SK-N-SH (cell line): Measurements from ENCODE around the gene SERPINE2. TPM values are rescaled to one million over a fixed set of nuclear protein-coding genes. Genes with fewer than 3 reads are reported as not detected.

Experiments used
- CTCF ChIA-PET: fragments of 300-600, 350-600 bp; formaldehyde crosslinking; extraction: SDS; loops from one replicate; lab custom pipeline; 2021; lab: Yijun Ruan, JAX
- POLR2A ChIA-PET: fragments of 350-600 bp; sonication (Branson Sonifier 250); formaldehyde crosslinking; extraction: SDS; loops from one replicate; lab custom pipeline; 2020; ENCODE audit warnings: antibody characterized with exemption, inconsistent platforms; lab: Yijun Ruan, JAX
- DNase-seq: peaks from one replicate; pipeline ENCODE4 v3.0.0; 2012
- H2AFZ ChIP-seq: fragments of 200-600 bp; sonication (generic); 2 replicates; pipeline ENCODE4 v1.8.1; 2016; ENCODE audit warnings: antibody characterized with exemption, mild to moderate bottlenecking, low read depth
- H3F3A ChIP-seq: fragments of 200-600 bp; sonication (generic); replicated peaks from 2 replicates; pipeline ENCODE3; 2016; ENCODE audit warnings: antibody characterized with exemption, mild to moderate bottlenecking; ENCODE audit not compliant: insufficient read depth
- H3K27ac ChIP-seq, 2 experiments: fragments of 200-500 bp in 1 of 2; fragments of 200-600 bp in 1 of 2; sonication (Bioruptor generic) in 1 of 2; sonication (generic), shearing (Covaris generic) in 1 of 2; 2 replicates each; pipeline versions ENCODE4 v1.5.1 to v1.6.1; 2014 to 2016; ENCODE audit warnings: low read depth in 2 of 2, inconsistent platforms in 1 of 2, low read length in 1 of 2, mild to moderate bottlenecking in 1 of 2, mixed read lengths in 1 of 2
- H3K27me3 ChIP-seq: fragments of 200-600 bp; sonication (generic), shearing (Covaris generic); 2 replicates; pipeline ENCODE4 v1.6.1; 2016; ENCODE audit warnings: mixed run types; ENCODE audit not compliant: insufficient read depth
- H3K36me3 ChIP-seq, 2 experiments: fragments of 200-500 bp in 1 of 2; fragments of 200-600 bp in 1 of 2; sonication (Bioruptor generic) in 1 of 2; sonication (generic) in 1 of 2; replicated peaks in 1 of 2; 2 replicates each; pipeline versions ENCODE3 to v1.5.1; 2014 to 2016; ENCODE audit warnings: low read length in 1 of 2, mild to moderate bottlenecking in 1 of 2; ENCODE audit not compliant: insufficient read depth in 2 of 2, control insufficient read depth in 1 of 2
- H3K4me1 ChIP-seq, 2 experiments: fragments of 200-500 bp in 1 of 2; fragments of 200-600 bp in 1 of 2; sonication (Bioruptor generic) in 1 of 2; sonication (generic), shearing (Covaris generic) in 1 of 2; 2 replicates each; pipeline versions ENCODE4 v1.5.1 to v1.6.1; 2014 to 2016; ENCODE audit warnings: low read depth in 1 of 2, low read length in 1 of 2, mixed run types in 1 of 2; ENCODE audit not compliant: insufficient read depth in 2 of 2, control insufficient read depth in 1 of 2
- H3K4me2 ChIP-seq: fragments of 200-600 bp; sonication (generic), shearing (Covaris generic); 2 replicates; pipeline ENCODE4 v1.6.1; 2017; ENCODE audit warnings: mixed run types
- H3K4me3 ChIP-seq, 2 experiments: fragments of 200-500 bp in 1 of 2; fragments of 200-600 bp in 1 of 2; sonication (Bioruptor generic) in 1 of 2; sonication (generic), shearing (Covaris generic) in 1 of 2; 2 replicates each; pipeline versions ENCODE4 v1.5.1 to v1.8.1; 2014 to 2016; ENCODE audit warnings: low read depth in 2 of 2, inconsistent platforms in 1 of 2, low read length in 1 of 2, mild to moderate bottlenecking in 1 of 2, mixed read lengths in 1 of 2, moderate library complexity in 1 of 2
- H3K79me2 ChIP-seq: fragments of 200-600 bp; sonication (generic); 2 replicates; pipeline ENCODE4 v1.8.1; 2017; ENCODE audit warnings: mild to moderate bottlenecking; ENCODE audit not compliant: insufficient read depth
- H3K9ac ChIP-seq: fragments of 200-600 bp; sonication (generic); 2 replicates; pipeline ENCODE4 v1.6.1; 2017; ENCODE audit warnings: mixed run types
- H3K9me2 ChIP-seq: fragments of 200-600 bp; sonication (generic); 2 replicates; pipeline ENCODE4 v1.6.1; 2017; ENCODE audit warnings: mixed run types
- H3K9me3 ChIP-seq: fragments of 200-600 bp; sonication (generic); 2 replicates; pipeline ENCODE4 v1.6.1; 2017; ENCODE audit warnings: mixed run types, mild to moderate bottlenecking, moderate library complexity
- H4K20me1 ChIP-seq: fragments of 200-600 bp; sonication (generic); 2 replicates; pipeline ENCODE4 v1.6.1; 2017; ENCODE audit warnings: mild to moderate bottlenecking, mixed run types; ENCODE audit not compliant: insufficient read depth
- CTCF ChIP-seq: fragments of 200-600 bp; sonication (generic); IDR thresholded peaks from 2 replicates; pipeline ENCODE4 v1.6.1; 2017; ENCODE audit warnings: antibody characterized with exemption, mild to moderate bottlenecking, moderate library complexity
- ELF1 ChIP-seq: IDR thresholded peaks from 2 replicates; pipeline ENCODE4 v1.4.0; 2012
- EP300 ChIP-seq, 2 experiments: IDR thresholded peaks; 2 replicates each; pipeline versions ENCODE4 v1.4.0 to v1.6.1; 2012; ENCODE audit warnings: borderline replicate concordance in 1 of 2, low read depth in 1 of 2, low read length in 1 of 2
- GABPA ChIP-seq: IDR thresholded peaks from 2 replicates; pipeline ENCODE4 v1.4.0; 2012; ENCODE audit warnings: low read depth, mild to moderate bottlenecking
- GATA2 ChIP-seq: sonication (generic); formaldehyde crosslinking; IDR thresholded peaks from 2 replicates; pipeline ENCODE4 v1.5.0; 2020; ENCODE audit warnings: mild to moderate bottlenecking, missing genetic modification reagents
- JUND ChIP-seq: IDR thresholded peaks from 2 replicates; pipeline ENCODE4 v1.4.0; 2012
- MEF2A ChIP-seq: IDR thresholded peaks from 2 replicates; pipeline ENCODE4 v1.4.0; 2012; ENCODE audit warnings: low read depth, borderline replicate concordance
- NRF1 ChIP-seq: IDR thresholded peaks from 2 replicates; pipeline ENCODE4 v1.6.1; 2012; ENCODE audit warnings: low read depth, mild to moderate bottlenecking, low read length
- POLR2AphosphoS5 ChIP-seq: IDR thresholded peaks from 2 replicates; pipeline ENCODE4 v1.6.1; 2012; ENCODE audit warnings: low read depth, low read length
- RAD21 ChIP-seq: IDR thresholded peaks from 2 replicates; pipeline ENCODE4 v1.6.1; 2012; ENCODE audit warnings: mild to moderate bottlenecking, low read length
- RFX5 ChIP-seq: IDR thresholded peaks from 2 replicates; pipeline ENCODE4 v1.6.1; 2012; ENCODE audit warnings: mild to moderate bottlenecking, improper control_type of control experiment, low read length
- RXRA ChIP-seq: IDR thresholded peaks from 2 replicates; pipeline ENCODE4 v1.4.0; 2012; ENCODE audit warnings: low read depth, mild to moderate bottlenecking, borderline replicate concordance
- SMC3 ChIP-seq: IDR thresholded peaks from 2 replicates; pipeline ENCODE4 v1.6.1; 2012; ENCODE audit warnings: low read depth, low read length, improper control_type of control experiment
- TCF12 ChIP-seq: IDR thresholded peaks from 2 replicates; pipeline ENCODE4 v1.4.0; 2012
- USF2 ChIP-seq: fragments of 150-350 bp; IDR thresholded peaks from 2 replicates; pipeline ENCODE4 v1.6.1; 2017; ENCODE audit warnings: antibody characterized with exemption, low read length, low read depth, borderline replicate concordance
- YY1 ChIP-seq: IDR thresholded peaks from 2 replicates; pipeline ENCODE4 v1.4.0; 2012; ENCODE audit warnings: low read depth, mild to moderate bottlenecking
- WGBS: methylation state at CpG from one replicate; pipeline ENCODE4 v1.1.6; 2017; ENCODE audit warnings: low lambda C conversion rate; 5-methylcytosine and 5-hydroxymethylcytosine counted together
- polyA plus RNA-seq, 3 experiments: library from polyadenylated mRNA; depleted of rRNA; stranded (reverse); fragments of >200 nt; gene quantifications; 2 replicates each; pipeline ENCODE4 v1.2.3, GENCODE V29; 2012
- TF ChIP-seq, protein P1 (sequence below): IDR thresholded peaks from 2 replicates; pipeline ENCODE4; 2012
- TF ChIP-seq, protein P2 (sequence below): IDR thresholded peaks from 2 replicates; pipeline ENCODE4 v1.4.0; 2012; ENCODE audit warnings: low read depth, borderline replicate concordance
- TF ChIP-seq, protein P3 (sequence below): IDR thresholded peaks from 2 replicates; pipeline ENCODE4 v1.4.0; 2012; ENCODE audit warnings: low read depth
- TF ChIP-seq, protein P4 (sequence below): fragments of 150-350 bp; IDR thresholded peaks from 2 replicates; pipeline ENCODE4 v1.6.1; 2016; ENCODE audit warnings: mild to moderate bottlenecking, low read depth, low read length

SERPINE2 gene
- polyA plus RNA-seq, 1 of the 3 experiments (the other 2 are of a cell fraction), result 249 TPM

- TF ChIP-seq RAD21 (no peak), SMC3 (no peak), RXRA (no peak), TCF12 (no peak), GABPA (peak; percentile 97), CTCF (no peak), GATA2 (CRISPR knock-in tag) (no peak), YY1 (peak; percentile 97), USF2 (no peak), RFX5 (peak; percentile 43; the same call in 1 of the 2 replicates)
- TF ChIP-seq, protein P1, sequence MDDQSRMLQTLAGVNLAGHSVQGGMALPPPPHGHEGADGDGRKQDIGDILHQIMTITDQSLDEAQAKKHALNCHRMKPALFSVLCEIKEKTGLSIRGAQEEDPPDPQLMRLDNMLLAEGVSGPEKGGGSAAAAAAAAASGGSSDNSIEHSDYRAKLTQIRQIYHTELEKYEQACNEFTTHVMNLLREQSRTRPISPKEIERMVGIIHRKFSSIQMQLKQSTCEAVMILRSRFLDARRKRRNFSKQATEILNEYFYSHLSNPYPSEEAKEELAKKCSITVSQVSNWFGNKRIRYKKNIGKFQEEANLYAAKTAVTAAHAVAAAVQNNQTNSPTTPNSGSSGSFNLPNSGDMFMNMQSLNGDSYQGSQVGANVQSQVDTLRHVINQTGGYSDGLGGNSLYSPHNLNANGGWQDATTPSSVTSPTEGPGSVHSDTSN, result peak; percentile 56
- TF ChIP-seq, protein P2, sequence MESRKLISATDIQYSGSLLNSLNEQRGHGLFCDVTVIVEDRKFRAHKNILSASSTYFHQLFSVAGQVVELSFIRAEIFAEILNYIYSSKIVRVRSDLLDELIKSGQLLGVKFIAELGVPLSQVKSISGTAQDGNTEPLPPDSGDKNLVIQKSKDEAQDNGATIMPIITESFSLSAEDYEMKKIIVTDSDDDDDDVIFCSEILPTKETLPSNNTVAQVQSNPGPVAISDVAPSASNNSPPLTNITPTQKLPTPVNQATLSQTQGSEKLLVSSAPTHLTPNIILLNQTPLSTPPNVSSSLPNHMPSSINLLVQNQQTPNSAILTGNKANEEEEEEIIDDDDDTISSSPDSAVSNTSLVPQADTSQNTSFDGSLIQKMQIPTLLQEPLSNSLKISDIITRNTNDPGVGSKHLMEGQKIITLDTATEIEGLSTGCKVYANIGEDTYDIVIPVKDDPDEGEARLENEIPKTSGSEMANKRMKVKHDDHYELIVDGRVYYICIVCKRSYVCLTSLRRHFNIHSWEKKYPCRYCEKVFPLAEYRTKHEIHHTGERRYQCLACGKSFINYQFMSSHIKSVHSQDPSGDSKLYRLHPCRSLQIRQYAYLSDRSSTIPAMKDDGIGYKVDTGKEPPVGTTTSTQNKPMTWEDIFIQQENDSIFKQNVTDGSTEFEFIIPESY, result peak; percentile 67; the same call in 1 of the 2 replicates
Measured at GRCh38 chr2:223957092-223957851, 81.8 kb downstream of the SERPINE2 start, which contains the start of gene MRPL44 (continued).

- Histone ChIP-seq H3K4me1 (peaks cover 4 to 31% of the 10 kb centered on the region in 2 experiments; a peak in 3 of 4 replicates), H3K4me3 (no peak overlapping the region)
- TF ChIP-seq GABPA (no peak), POLR2AphosphoS5 (no peak), ELF1 (no peak), MEF2A (no peak), RXRA (no peak), JUND (no peak), NRF1 (no peak), USF2 (no peak), EP300 (IDR thresholded peaks at IDR 0.05; ENCODE audit: borderline replicate concordance in 1 of 2, low read depth in 1 of 2, low read length in 1 of 2) (no peak)
- TF ChIP-seq, protein P3, sequence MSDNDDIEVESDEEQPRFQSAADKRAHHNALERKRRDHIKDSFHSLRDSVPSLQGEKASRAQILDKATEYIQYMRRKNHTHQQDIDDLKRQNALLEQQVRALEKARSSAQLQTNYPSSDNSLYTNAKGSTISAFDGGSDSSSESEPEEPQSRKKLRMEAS, result no peak
- TF ChIP-seq, protein P4, sequence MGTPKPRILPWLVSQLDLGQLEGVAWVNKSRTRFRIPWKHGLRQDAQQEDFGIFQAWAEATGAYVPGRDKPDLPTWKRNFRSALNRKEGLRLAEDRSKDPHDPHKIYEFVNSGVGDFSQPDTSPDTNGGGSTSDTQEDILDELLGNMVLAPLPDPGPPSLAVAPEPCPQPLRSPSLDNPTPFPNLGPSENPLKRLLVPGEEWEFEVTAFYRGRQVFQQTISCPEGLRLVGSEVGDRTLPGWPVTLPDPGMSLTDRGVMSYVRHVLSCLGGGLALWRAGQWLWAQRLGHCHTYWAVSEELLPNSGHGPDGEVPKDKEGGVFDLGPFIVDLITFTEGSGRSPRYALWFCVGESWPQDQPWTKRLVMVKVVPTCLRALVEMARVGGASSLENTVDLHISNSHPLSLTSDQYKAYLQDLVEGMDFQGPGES, result no peak
Measured at GRCh38 chr2:223956300-223956699, 82.8 kb downstream of the SERPINE2 start.

More at GRCh38 chr2:223956300-223956699, 82.8 kb downstream of the SERPINE2 start:
- no peak for DNase-seq
- Histone ChIP-seq H3K27me3 (no peaks in the 10 kb centered on the region), H3K9me2 (no peaks in the 10 kb centered on the region), H3K27ac (no peak overlapping the region; a peak in 1 of 4 replicates), H3K79me2 (peaks cover 40% of the 10 kb centered on the region), H3K4me2 (peak overlapping the region; percentile 71; the same call in 1 of the 2 replicates), H3K9me3 (no peaks in the 10 kb centered on the region), H4K20me1 (no peaks in the 10 kb centered on the region; the same call in 1 of the 2 replicates), H2AFZ (0 out of 2 replicates have a peak overlapping the region, but pooled peaks have one; percentile 91), H3K9ac (no peak overlapping the region), H3F3A (no peaks in the 10 kb centered on the region), H3K36me3 (peaks cover 16 to 21% of the 10 kb centered on the region in 2 experiments)
- 94% methylated on average over 4 of the region's 4 CpGs for WGBS
- ChIA-PET POLR2A (no interaction called here), CTCF (interaction anchor here (2.7 to 3.0 kb wide), 2 partner anchors 13 to 37 kb away, joined by 8 to 16 read pairs; no protein-coding TSS in a partner anchor)
